H9 (cell line): ENCODE measurements around the gene ELMOD2. TPM values are rescaled to one million over a fixed set of nuclear protein-coding genes. Genes with fewer than 3 reads are reported as not detected.

ENCODE experiments used
- DNase-seq: peaks from one replicate; pipeline ENCODE4 v3.0.0-alpha.2; 2017
- H2AFZ ChIP-seq: one replicate; pipeline ENCODE4 v1.6.1; 2013; ENCODE audit warnings: mild to moderate bottlenecking, low read length, control low read depth, moderate library complexity
- H2AK5ac ChIP-seq: 2 replicates; pipeline ENCODE4 v1.6.1; 2013; ENCODE audit warnings: low read length, control low read depth, mixed read lengths; ENCODE audit not compliant: insufficient read length
- H2BK120ac ChIP-seq: one replicate; pipeline ENCODE4 v1.6.1; 2013; ENCODE audit warnings: low read depth, mild to moderate bottlenecking, low read length, control low read depth, inconsistent platforms; ENCODE audit not compliant: poor library complexity, severe bottlenecking
- H2BK12ac ChIP-seq: 2 replicates; pipeline ENCODE4 v1.6.1; 2013; ENCODE audit warnings: low read length, control low read depth, mixed read lengths, low read depth; ENCODE audit not compliant: insufficient read length
- H2BK15ac ChIP-seq: 2 replicates; pipeline ENCODE4 v1.6.1; 2013; ENCODE audit warnings: low read depth, low read length, control low read depth
- H2BK20ac ChIP-seq: one replicate; pipeline ENCODE4 v1.6.1; 2013; ENCODE audit warnings: low read depth, mild to moderate bottlenecking, low read length, control low read depth, inconsistent platforms; ENCODE audit not compliant: poor library complexity, severe bottlenecking
- H2BK5ac ChIP-seq: 2 replicates; pipeline ENCODE4 v1.6.1; 2013; ENCODE audit warnings: low read length, control low read depth, mixed read lengths; ENCODE audit not compliant: insufficient read length
- H3K14ac ChIP-seq: 2 replicates; pipeline ENCODE4 v1.6.1; 2013; ENCODE audit warnings: low read length, control low read depth; ENCODE audit not compliant: insufficient read depth
- H3K18ac ChIP-seq: 2 replicates; pipeline ENCODE4 v1.6.1; 2013; ENCODE audit warnings: low read depth, mild to moderate bottlenecking, mixed read lengths, low read length, control low read depth; ENCODE audit not compliant: insufficient read length
- H3K23ac ChIP-seq: 2 replicates; pipeline ENCODE4 v1.6.1; 2013; ENCODE audit warnings: low read length, control low read depth, mixed read lengths, low read depth; ENCODE audit not compliant: insufficient read length
- H3K23me2 ChIP-seq: 2 replicates; pipeline ENCODE4 v1.6.1; 2013; ENCODE audit warnings: low read depth, mild to moderate bottlenecking, mixed read lengths, low read length, control low read depth; ENCODE audit not compliant: insufficient read length, poor library complexity, severe bottlenecking
- H3K27ac ChIP-seq: 2 replicates; pipeline ENCODE4 v1.5.1; 2013; ENCODE audit warnings: low read length, control low read depth, mixed read lengths, low read depth; ENCODE audit not compliant: insufficient read length
- H3K27me3 ChIP-seq: 2 replicates; pipeline ENCODE4 v1.6.1; 2013; ENCODE audit warnings: low read length, control low read depth, inconsistent platforms; ENCODE audit not compliant: insufficient read depth
- H3K4ac ChIP-seq: 2 replicates; pipeline ENCODE4 v1.6.1; 2013; ENCODE audit warnings: low read depth, mild to moderate bottlenecking, control low read depth, inconsistent platforms, low read length, moderate library complexity
- H3K4me1 ChIP-seq: 2 replicates; pipeline ENCODE4 v1.6.1; 2013; ENCODE audit warnings: low read length, control low read depth, inconsistent platforms; ENCODE audit not compliant: insufficient read depth
- H3K4me2 ChIP-seq: 2 replicates; pipeline ENCODE4 v1.6.1; 2013; ENCODE audit warnings: low read length, control low read depth, mixed read lengths; ENCODE audit not compliant: insufficient read length, insufficient read depth
- H3K56ac ChIP-seq: 2 replicates; pipeline ENCODE4 v1.6.1; 2013; ENCODE audit warnings: low read depth, mild to moderate bottlenecking, mixed read lengths, low read length, control low read depth; ENCODE audit not compliant: insufficient read length
- H3K79me1 ChIP-seq: 2 replicates; pipeline ENCODE4 v1.6.1; 2013; ENCODE audit warnings: low read depth, mild to moderate bottlenecking, moderate library complexity, low read length, control low read depth, inconsistent platforms; ENCODE audit not compliant: insufficient read depth, poor library complexity, severe bottlenecking
- H3K79me2 ChIP-seq: 2 replicates; pipeline ENCODE4 v1.6.1; 2013; ENCODE audit warnings: low read length, control low read depth, inconsistent platforms; ENCODE audit not compliant: insufficient read depth
- H3K9ac ChIP-seq: 2 replicates; pipeline ENCODE4 v1.6.1; 2013; ENCODE audit warnings: low read length, control low read depth, mixed read lengths; ENCODE audit not compliant: insufficient read length; ENCODE audit errors: extremely low read depth
- H3K9me3 ChIP-seq: one replicate; pipeline ENCODE4 v1.6.1; 2013; ENCODE audit warnings: low read depth, low read length, inconsistent platforms; ENCODE audit not compliant: control insufficient read depth
- H3T11ph ChIP-seq: one replicate; pipeline ENCODE4 v1.6.1; 2013; ENCODE audit warnings: mild to moderate bottlenecking, low read length, control low read depth, inconsistent platforms
- H4K20me1 ChIP-seq: one replicate; pipeline ENCODE4 v1.6.1; 2013; ENCODE audit not compliant: control insufficient read depth, insufficient read length, insufficient read depth
- H4K5ac ChIP-seq: 2 replicates; pipeline ENCODE4 v1.6.1; 2013; ENCODE audit warnings: low read depth, mild to moderate bottlenecking, mixed read lengths, low read length, control low read depth; ENCODE audit not compliant: insufficient read length
- H4K8ac ChIP-seq: replicated peaks from 2 replicates; pipeline ENCODE4 v1.6.1; 2013; ENCODE audit warnings: low read length, control low read depth, mixed read lengths, low read depth; ENCODE audit not compliant: insufficient read length
- H4K91ac ChIP-seq: 2 replicates; pipeline ENCODE4 v1.6.1; 2013; ENCODE audit warnings: low read depth, mild to moderate bottlenecking, moderate library complexity, mixed read lengths, low read length, control low read depth; ENCODE audit not compliant: insufficient read length
- H3K27ac Mint-ChIP-seq, 3 experiments: 2 replicates in 2 of 3; 3 replicates in 1 of 3; pipeline ENCODE4 v1.8.0; 2020 to 2021; ENCODE audit warnings: mixed read lengths in 3 of 3, mild to moderate bottlenecking in 1 of 3, moderate library complexity in 1 of 3
- H3K27me3 Mint-ChIP-seq: 2 replicates; pipeline ENCODE4 v1.8.0; 2021; ENCODE audit warnings: low read depth, mild to moderate bottlenecking, moderate library complexity, mixed read lengths
- H3K36me3 Mint-ChIP-seq, 3 experiments: 2 replicates in 2 of 3; 3 replicates in 1 of 3; pipeline ENCODE4 v1.8.0; 2020 to 2021; ENCODE audit warnings: low read depth in 3 of 3, mixed read lengths in 3 of 3; ENCODE audit not compliant: insufficient read depth in 1 of 3
- H3K4me1 Mint-ChIP-seq, 2 experiments: 2 replicates each; pipeline ENCODE4 v1.8.0; 2020; ENCODE audit warnings: mixed read lengths in 2 of 2
- H3K4me3 Mint-ChIP-seq, 2 experiments: 2 replicates in 1 of 2; 3 replicates in 1 of 2; pipeline ENCODE4 v1.8.0; 2020 to 2021; ENCODE audit warnings: mild to moderate bottlenecking in 2 of 2, mixed read lengths in 2 of 2, moderate library complexity in 1 of 2
- H3K9me3 Mint-ChIP-seq, 2 experiments: 2 replicates in 1 of 2; 3 replicates in 1 of 2; pipeline ENCODE4 v1.8.0; 2020; ENCODE audit warnings: mild to moderate bottlenecking in 2 of 2, mixed read lengths in 2 of 2, moderate library complexity in 1 of 2
- WGBS: extraction: QIAGEN DNeasy Blood & Tissue Kit; methylation state at CpG from one replicate; pipeline ENCODE4 v1.1.7; 2013; ENCODE audit warnings: missing lambda C conversion rate, low lambda C conversion rate, mixed read lengths; ENCODE audit not compliant: insufficient read length; ENCODE audit errors: extremely low coverage; 5-methylcytosine and 5-hydroxymethylcytosine counted together
- total RNA-seq: library from RNA; stranded (reverse); gene quantifications from 2 replicates; pipeline ENCODE4 v1.2.1, GENCODE V29; 2021
- TF ChIP-seq, protein P1 (sequence below): fragments of 200-600 bp; sonication (generic); conservative IDR thresholded peaks from 3 replicates; pipeline ENCODE4 v1.8.0; 2021; ENCODE audit warnings: antibody characterized with exemption, mild to moderate bottlenecking

ELMOD2 gene
- total RNA-seq, 1 experiment from 2014 or later: 26.3 TPM

DNA sequence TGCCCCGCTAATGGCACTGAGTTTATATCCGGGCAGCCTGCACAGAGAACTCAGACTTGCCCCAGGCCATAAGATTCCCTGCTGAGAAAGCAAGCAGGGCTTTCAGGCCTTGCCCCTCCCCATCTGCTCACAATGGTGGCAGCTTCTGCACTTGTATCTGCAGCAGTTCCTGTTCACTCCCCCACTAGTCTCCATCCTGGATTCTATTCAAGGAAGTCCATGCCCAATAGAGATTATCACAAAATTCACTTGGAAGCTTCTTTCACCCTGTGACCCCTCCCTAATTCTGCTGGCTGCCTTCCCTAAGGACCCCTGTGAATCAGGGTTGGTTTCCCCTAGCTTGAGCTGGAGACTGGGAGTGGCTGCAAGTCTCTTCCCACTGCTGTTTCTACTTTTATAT, 79.3 kb downstream of the ELMOD2 start:
- no peak overlapping the region for H3K27ac ChIP-seq
- H3K23me2 ChIP-seq: no peaks in the 10 kb centered on the region
- no peak overlapping the region for H3K56ac ChIP-seq
- no peak overlapping the region for H3K23ac ChIP-seq
- no peak overlapping the region for H4K91ac ChIP-seq
- no peak overlapping the region for H3K14ac ChIP-seq
- no peaks in the 10 kb centered on the region for H3K79me1 ChIP-seq
- H2AFZ ChIP-seq: no peak overlapping the region
- no peak overlapping the region for H4K8ac ChIP-seq
- no peak overlapping the region for H2BK15ac ChIP-seq
- H4K5ac ChIP-seq: no peak overlapping the region
- H2BK12ac ChIP-seq: no peak overlapping the region
- no peaks in the 10 kb centered on the region for H3K27me3 ChIP-seq
- Mint-ChIP-seq H3K4me3 (no peak overlapping the region), H3K27me3 (no peaks in the 10 kb centered on the region), H3K36me3 (no peaks in the 10 kb centered on the region), H3K27ac (no peak overlapping the region; a peak in 1 of 7 replicates), H3K4me1 (peaks cover 9 to 11% of the 10 kb centered on the region in 2 experiments), H3K9me3 (no peaks in the 10 kb centered on the region; a peak in 1 of 5 replicates)
- H2BK120ac ChIP-seq: no peak overlapping the region
- H3K4ac ChIP-seq: no peak overlapping the region
- no peaks in the 10 kb centered on the region for H3K79me2 ChIP-seq
- no peak overlapping the region for H2BK20ac ChIP-seq
- no peaks in the 10 kb centered on the region for H3K4me1 ChIP-seq
- H3K9me3 ChIP-seq: no peaks in the 10 kb centered on the region
- H4K20me1 ChIP-seq: no peaks in the 10 kb centered on the region
- H3K4me2 ChIP-seq: no peak overlapping the region
- no peak for DNase-seq
- H3T11ph ChIP-seq: no peak overlapping the region
- no peak overlapping the region for H2BK5ac ChIP-seq
- TF ChIP-seq, protein P1, sequence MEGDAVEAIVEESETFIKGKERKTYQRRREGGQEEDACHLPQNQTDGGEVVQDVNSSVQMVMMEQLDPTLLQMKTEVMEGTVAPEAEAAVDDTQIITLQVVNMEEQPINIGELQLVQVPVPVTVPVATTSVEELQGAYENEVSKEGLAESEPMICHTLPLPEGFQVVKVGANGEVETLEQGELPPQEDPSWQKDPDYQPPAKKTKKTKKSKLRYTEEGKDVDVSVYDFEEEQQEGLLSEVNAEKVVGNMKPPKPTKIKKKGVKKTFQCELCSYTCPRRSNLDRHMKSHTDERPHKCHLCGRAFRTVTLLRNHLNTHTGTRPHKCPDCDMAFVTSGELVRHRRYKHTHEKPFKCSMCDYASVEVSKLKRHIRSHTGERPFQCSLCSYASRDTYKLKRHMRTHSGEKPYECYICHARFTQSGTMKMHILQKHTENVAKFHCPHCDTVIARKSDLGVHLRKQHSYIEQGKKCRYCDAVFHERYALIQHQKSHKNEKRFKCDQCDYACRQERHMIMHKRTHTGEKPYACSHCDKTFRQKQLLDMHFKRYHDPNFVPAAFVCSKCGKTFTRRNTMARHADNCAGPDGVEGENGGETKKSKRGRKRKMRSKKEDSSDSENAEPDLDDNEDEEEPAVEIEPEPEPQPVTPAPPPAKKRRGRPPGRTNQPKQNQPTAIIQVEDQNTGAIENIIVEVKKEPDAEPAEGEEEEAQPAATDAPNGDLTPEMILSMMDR: no peak
- no CpG with 5 or more reads among the region's 2 CpGs for WGBS
- no peak overlapping the region for H3K18ac ChIP-seq
- H2AK5ac ChIP-seq: no peak overlapping the region
- H3K9ac ChIP-seq: no peak overlapping the region

Other genes starting within 250 kb of the ELMOD2 start
- 29.4 and 30.4 TPM in 2 replicates for gene SCOC, start 150.5 kb upstream of the ELMOD2 start, total RNA-seq
- 2.9 and 3.2 TPM in 2 replicates for gene CLGN, start 96.5 kb upstream of the ELMOD2 start, total RNA-seq
- gene MGAT4D, start 25.9 kb upstream of the ELMOD2 start, total RNA-seq: not detected in 2 replicates
- gene UCP1, start 44.8 kb downstream of the ELMOD2 start, total RNA-seq: not detected in 2 replicates
- 0.63 and 0.86 TPM in 2 replicates for gene TBC1D9, start 232.2 kb downstream of the ELMOD2 start, total RNA-seq